CD4-positive, alpha-beta T cell (primary cell): ENCODE results near the gene CNDP2. TPM values are rescaled to one million over a fixed set of nuclear protein-coding genes. Genes with fewer than 3 reads are reported as not detected.

Experiments
- ATAC-seq: fragments of 200-7000 bp; cut with Tn5 transposase; one replicate; pipeline ENCODE4 v1.10.0; 2022; ENCODE audit warnings: mild to moderate bottlenecking; ENCODE audit not compliant: poor library complexity
- CTCF ChIA-PET: fragments of 350-600 bp; sonication (Branson Sonifier 250); formaldehyde crosslinking; loops from one replicate; lab custom pipeline; 2021; ENCODE audit warnings: antibody characterized with exemption, inconsistent platforms; lab: Charles Lee
- POLR2A ChIA-PET: fragments of 350-600 bp; sonication (Branson Sonifier 250); formaldehyde crosslinking; loops from one replicate; lab custom pipeline; 2021; ENCODE audit warnings: antibody characterized with exemption, inconsistent platforms; lab: Charles Lee
- DNase-seq, 14 experiments: peaks; one replicate each; pipeline ENCODE4 v3.0.0-alpha.2; 2013 to 2020; ENCODE audit warnings: mixed read lengths in 2 of 14
- H3K27ac ChIP-seq, 2 donors: one replicate each; pipeline versions ENCODE4 v1.5.1 to v1.7.0; 2013; ENCODE audit warnings: low read length in 2 of 2, low read depth in 1 of 2, mild to moderate bottlenecking in 1 of 2
- H3K27me3 ChIP-seq, 2 experiments: 1 replicate in 1 of 2; 2 replicates in 1 of 2; pipeline versions ENCODE4 v1.6.1 to v1.7.0; 2013; ENCODE audit warnings: low read length in 2 of 2, control low read depth in 1 of 2, mild to moderate bottlenecking in 1 of 2, moderate library complexity in 1 of 2; ENCODE audit not compliant: insufficient read depth in 2 of 2, control insufficient read depth in 1 of 2
- H3K36me3 ChIP-seq: one replicate; pipeline ENCODE4 v1.6.1; 2013; ENCODE audit warnings: low read length, control low read depth; ENCODE audit not compliant: insufficient read depth
- H3K4me1 ChIP-seq: one replicate; pipeline ENCODE4 v1.6.1; 2013; ENCODE audit warnings: low read length, control low read depth; ENCODE audit not compliant: insufficient read depth
- H3K4me3 ChIP-seq: one replicate; pipeline ENCODE4 v1.5.1; 2013; ENCODE audit warnings: mild to moderate bottlenecking, low read length, moderate library complexity
- H3K9me3 ChIP-seq, 2 experiments: 1 replicate in 1 of 2; 2 replicates in 1 of 2; pipeline versions ENCODE4 v1.6.1 to v1.7.0; 2013; ENCODE audit warnings: low read length in 2 of 2, mild to moderate bottlenecking in 2 of 2, control low read depth in 1 of 2, moderate library complexity in 1 of 2; ENCODE audit not compliant: control insufficient read depth in 1 of 2, insufficient read depth in 1 of 2
- H3K27ac Mint-ChIP-seq: one replicate; pipeline ENCODE4 v1.8.0; 2020; ENCODE audit warnings: mixed read lengths
- H3K27me3 Mint-ChIP-seq: one replicate; pipeline ENCODE4 v1.8.0; 2021; ENCODE audit warnings: mixed read lengths
- H3K36me3 Mint-ChIP-seq: one replicate; pipeline ENCODE4 v1.8.0; 2021; ENCODE audit warnings: low read depth, mixed read lengths
- H3K4me1 Mint-ChIP-seq: one replicate; pipeline ENCODE4 v1.8.0; 2021; ENCODE audit warnings: low read depth, mixed read lengths
- H3K4me3 Mint-ChIP-seq: one replicate; pipeline ENCODE4 v1.8.0; 2020; ENCODE audit warnings: mild to moderate bottlenecking, mixed read lengths
- H3K9me3 Mint-ChIP-seq: one replicate; pipeline ENCODE4 v1.8.0; 2020; ENCODE audit warnings: mixed read lengths
- intact Hi-C, 2 experiments: fragments of 100-400 bp; cut with DNase I in 1 of 2; cut with micrococcal nuclease in 1 of 2; formaldehyde crosslinking; loops; one replicate each; pipeline versions ENCODE4 v1.15.1 to v1.9.0; 2023 to 2025; cut with DNase I, micrococcal nuclease
- total RNA-seq, 174 experiments: library from RNA in 2 of 174; stranded (reverse) in 2 of 174; gene quantifications; one replicate each; pipeline ENCODE4 v1.2.3 and lab custom pipeline; 2021 to 2026
- TF ChIP-seq, protein P1 (sequence below): fragments of 200-600 bp; IDR thresholded peaks from one replicate; pipeline ENCODE4 v1.8.0; 2022; ENCODE audit warnings: antibody characterized with exemption, mild to moderate bottlenecking

The CNDP2 gene
- total RNA-seq, 2 experiments from 2014 or later = 75.5 to 75.7 TPM

DNA sequence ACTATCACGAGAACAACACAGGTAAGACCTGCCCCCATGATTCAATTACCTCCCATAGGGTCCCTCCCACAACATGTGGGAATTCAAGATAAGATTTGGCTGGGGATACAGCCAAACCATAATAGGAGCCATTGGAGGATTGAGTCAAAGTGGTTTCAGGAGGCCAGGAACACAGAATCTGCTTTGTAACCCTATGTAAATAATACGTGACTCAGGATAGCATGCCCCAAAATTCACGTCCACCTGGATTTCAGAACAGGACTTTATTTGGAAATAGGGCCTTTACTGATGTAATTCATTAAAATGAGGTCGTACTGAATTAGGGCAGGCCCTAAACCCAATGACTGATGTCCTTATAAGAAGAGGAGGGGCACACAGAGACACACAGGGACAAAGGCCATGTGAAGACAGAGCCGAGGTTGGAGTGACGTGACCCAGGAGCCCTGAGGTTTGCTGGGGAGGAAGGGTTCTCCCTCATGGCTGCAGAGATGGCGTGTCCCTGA, 16.0 kb upstream of the CNDP2 start:
- intact Hi-C loops = no loop called here
- Histone ChIP-seq H3K27me3 (no peaks in the 10 kb centered on the region), H3K36me3 (no peaks in the 10 kb centered on the region), H3K4me3 (no peak overlapping the region), H3K27ac (no peak overlapping the region), H3K9me3 (no peaks in the 10 kb centered on the region), H3K4me1 (peaks cover 4% of the 10 kb centered on the region)
- TF ChIP-seq, protein P1, sequence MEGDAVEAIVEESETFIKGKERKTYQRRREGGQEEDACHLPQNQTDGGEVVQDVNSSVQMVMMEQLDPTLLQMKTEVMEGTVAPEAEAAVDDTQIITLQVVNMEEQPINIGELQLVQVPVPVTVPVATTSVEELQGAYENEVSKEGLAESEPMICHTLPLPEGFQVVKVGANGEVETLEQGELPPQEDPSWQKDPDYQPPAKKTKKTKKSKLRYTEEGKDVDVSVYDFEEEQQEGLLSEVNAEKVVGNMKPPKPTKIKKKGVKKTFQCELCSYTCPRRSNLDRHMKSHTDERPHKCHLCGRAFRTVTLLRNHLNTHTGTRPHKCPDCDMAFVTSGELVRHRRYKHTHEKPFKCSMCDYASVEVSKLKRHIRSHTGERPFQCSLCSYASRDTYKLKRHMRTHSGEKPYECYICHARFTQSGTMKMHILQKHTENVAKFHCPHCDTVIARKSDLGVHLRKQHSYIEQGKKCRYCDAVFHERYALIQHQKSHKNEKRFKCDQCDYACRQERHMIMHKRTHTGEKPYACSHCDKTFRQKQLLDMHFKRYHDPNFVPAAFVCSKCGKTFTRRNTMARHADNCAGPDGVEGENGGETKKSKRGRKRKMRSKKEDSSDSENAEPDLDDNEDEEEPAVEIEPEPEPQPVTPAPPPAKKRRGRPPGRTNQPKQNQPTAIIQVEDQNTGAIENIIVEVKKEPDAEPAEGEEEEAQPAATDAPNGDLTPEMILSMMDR = no peak
- Mint-ChIP-seq H3K36me3 (no peaks in the 10 kb centered on the region), H3K9me3 (no peaks in the 10 kb centered on the region), H3K4me3 (no peak overlapping the region), H3K27ac (no peak overlapping the region), H3K27me3 (peaks cover 9% of the 10 kb centered on the region), H3K4me1 (peaks cover 9% of the 10 kb centered on the region)
- ChIA-PET CTCF (no interaction called here), POLR2A (no interaction called here)
- no peak for ATAC-seq
- DNase-seq = no peak

DNA sequence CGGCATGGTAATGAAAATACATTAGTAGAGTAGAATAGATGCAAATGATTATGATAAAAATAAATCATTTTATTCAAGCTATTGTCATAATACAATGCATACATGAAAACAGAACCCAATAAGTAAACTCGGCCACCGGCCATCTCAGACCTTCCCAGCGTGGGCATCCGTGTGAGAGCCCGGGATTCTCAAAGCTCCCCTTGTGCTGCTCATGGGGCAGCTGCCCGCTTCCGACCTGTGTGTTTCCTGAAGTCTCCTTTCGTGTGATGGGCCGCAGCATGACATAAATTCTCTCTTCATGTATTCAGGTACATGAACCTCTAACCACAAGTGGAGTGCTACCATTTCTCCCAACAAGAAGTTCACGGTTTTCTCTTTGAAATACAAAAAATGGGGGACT, 13.5 kb upstream of the CNDP2 start:
- no peaks in the 10 kb centered on the region for H3K9me3 ChIP-seq
- no peaks in the 10 kb centered on the region for H3K36me3 ChIP-seq
- no peaks in the 10 kb centered on the region for H3K27me3 ChIP-seq
- Mint-ChIP-seq H3K9me3 (no peaks in the 10 kb centered on the region), H3K4me1 (peaks cover 16% of the 10 kb centered on the region), H3K27me3 (no peaks in the 10 kb centered on the region), H3K4me3 (no peak overlapping the region), H3K36me3 (no peaks in the 10 kb centered on the region), H3K27ac (no peak overlapping the region)
- H3K4me1 ChIP-seq = peaks cover 10% of the 10 kb centered on the region
- H3K27ac ChIP-seq = no peak overlapping the region
- ATAC-seq = no peak
- POLR2A ChIA-PET = no interaction called here
- DNase-seq = no peak
- no peak overlapping the region for H3K4me3 ChIP-seq
- TF ChIP-seq, protein P1 = no peak
- CTCF ChIA-PET = interaction anchor here (0.7 to 1.1 kb wide), 3 partner anchors 10 to 129 kb away, joined by 3 read pairs; no protein-coding TSS in a partner anchor
- intact Hi-C loops = no loop called here

DNA sequence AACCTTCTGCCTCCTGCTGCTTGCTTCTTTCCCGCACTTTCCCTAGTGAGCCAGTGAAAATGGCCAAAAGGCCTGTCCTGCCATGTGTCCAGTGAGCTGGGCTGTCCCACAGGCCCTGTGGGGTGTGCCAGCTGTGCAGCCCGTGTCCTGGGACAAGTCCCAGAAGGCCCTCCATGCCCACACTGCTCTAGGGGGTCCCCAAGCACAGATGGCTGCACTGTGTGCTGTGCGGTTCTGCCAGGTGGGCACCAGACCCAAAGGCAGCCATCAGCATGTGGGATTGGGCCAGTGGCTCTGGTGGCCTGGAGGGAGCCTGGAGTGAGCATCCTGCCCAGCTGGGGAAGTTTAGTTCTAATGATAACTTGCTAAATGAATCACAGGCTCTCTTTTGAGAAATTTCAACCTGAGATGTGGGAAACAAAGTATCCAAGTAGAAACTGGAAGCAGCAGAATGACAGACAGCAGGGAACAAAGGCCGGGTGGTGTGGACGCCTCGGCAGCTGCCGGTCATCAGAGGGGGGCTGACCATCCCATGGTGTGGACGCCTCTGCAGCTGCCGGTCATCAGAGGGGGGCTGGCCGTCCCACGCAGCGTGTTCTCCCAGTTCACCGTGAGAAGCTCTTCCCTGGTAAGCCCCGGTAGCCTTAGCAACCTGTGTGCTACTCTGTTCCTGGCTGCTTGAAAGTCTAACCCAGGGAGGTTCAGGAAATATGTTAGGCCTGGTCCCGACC, 9.9 kb upstream of the CNDP2 start:
- H3K9me3 Mint-ChIP-seq = no peaks in the 10 kb centered on the region
- H3K4me3 Mint-ChIP-seq = no peak overlapping the region
- no peak overlapping the region for H3K4me3 ChIP-seq
- H3K27me3 Mint-ChIP-seq = no peaks in the 10 kb centered on the region
- no peak overlapping the region for H3K27ac Mint-ChIP-seq
- H3K4me1 ChIP-seq = peaks cover 10% of the 10 kb centered on the region
- CTCF ChIA-PET = interaction anchor here (1.2 to 1.7 kb wide), 2 partner anchors 133 to 144 kb away, joined by 4 to 5 read pairs; no protein-coding TSS in a partner anchor
- H3K27me3 ChIP-seq = no peaks in the 10 kb centered on the region
- peaks cover 16% of the 10 kb centered on the region for H3K4me1 Mint-ChIP-seq
- no peak for ATAC-seq
- POLR2A ChIA-PET = interaction anchor here (1.4 kb wide), 1 partner anchor 13 kb away, joined by 3 read pairs; no protein-coding TSS in a partner anchor
- TF ChIP-seq, protein P1 = no peak
- DNase-seq = no peak
- no peaks in the 10 kb centered on the region for H3K9me3 ChIP-seq
- H3K36me3 Mint-ChIP-seq = no peaks in the 10 kb centered on the region
- no peak overlapping the region for H3K27ac ChIP-seq
- intact Hi-C loops = no loop called here
- no peaks in the 10 kb centered on the region for H3K36me3 ChIP-seq
